B cell (primary cell): Measurements from ENCODE around the gene EPN1. TPM values are rescaled to one million over a fixed set of nuclear protein-coding genes. Genes with fewer than 3 reads are reported as not detected.

Experiments
- ATAC-seq: fragments of 200-7000 bp; cut with Tn5 transposase; one replicate; pipeline ENCODE4 v1.10.0; 2021; ENCODE audit warnings: low read depth, mild to moderate bottlenecking, moderate number of reproducible peaks, moderate library complexity
- CTCF ChIA-PET: fragments of 350-600 bp; sonication (Branson Sonifier 250); formaldehyde crosslinking; loops from one replicate; lab custom pipeline; 2021; ENCODE audit warnings: antibody characterized with exemption, inconsistent platforms; lab: Charles Lee
- POLR2A ChIA-PET: fragments of 350-600 bp; sonication (Branson Sonifier 250); formaldehyde crosslinking; loops from one replicate; lab custom pipeline; 2021; ENCODE audit warnings: antibody characterized with exemption; lab: Charles Lee
- DNase-seq: peaks from one replicate; pipeline ENCODE4 v3.0.0; 2013
- H2AFZ ChIP-seq: 2 replicates; pipeline ENCODE4 v1.6.1; 2012; ENCODE audit warnings: mild to moderate bottlenecking, low read depth, low read length; ENCODE audit not compliant: insufficient read depth, poor library complexity, severe bottlenecking
- H3K27ac ChIP-seq, 2 donors: 1 replicate in 1 of 2; 2 replicates in 1 of 2; pipeline ENCODE4 v1.5.1; 2012 to 2013; ENCODE audit warnings: low read length in 2 of 2, mild to moderate bottlenecking in 2 of 2, moderate library complexity in 1 of 2
- H3K27me3 ChIP-seq, 4 experiments: fragments of 200-600 bp in 1 of 4; sonication (generic) in 1 of 4; replicated peaks in 1 of 4; 1 replicate in 2 of 4; 2 replicates in 2 of 4; pipeline versions ENCODE4 v1.6.1 to v1.7.0; 2013 to 2016; ENCODE audit warnings: low read length in 3 of 4, mild to moderate bottlenecking in 2 of 4, mixed read lengths in 1 of 4, moderate library complexity in 1 of 4; ENCODE audit not compliant: insufficient read depth in 4 of 4, control insufficient read depth in 3 of 4; ENCODE audit errors: control extremely low read depth in 1 of 4
- H3K36me3 ChIP-seq, 2 experiments: replicated peaks in 1 of 2; 1 replicate in 1 of 2; 2 replicates in 1 of 2; pipeline versions ENCODE4 v1.6.1 to v1.7.1; 2013; ENCODE audit warnings: low read length in 1 of 2; ENCODE audit not compliant: insufficient read depth in 2 of 2, control insufficient read depth in 1 of 2; ENCODE audit errors: control extremely low read depth in 1 of 2, extremely low read depth in 1 of 2
- H3K4me1 ChIP-seq, 2 donors: fragments of 200-600 bp in 1 of 2; sonication (generic) in 1 of 2; 1 replicate in 1 of 2; 2 replicates in 1 of 2; pipeline versions ENCODE4 v1.5.1 to v1.6.1; 2013 to 2017; ENCODE audit warnings: low read length in 2 of 2; ENCODE audit not compliant: control insufficient read depth in 2 of 2, insufficient read depth in 2 of 2
- H3K4me2 ChIP-seq: replicated peaks from 2 replicates; pipeline ENCODE3; 2012; ENCODE audit warnings: mild to moderate bottlenecking, low read depth, low read length; ENCODE audit not compliant: poor library complexity, severe bottlenecking
- H3K4me3 ChIP-seq, 5 experiments: fragments of 200-600 bp in 1 of 5; sonication (generic) in 1 of 5; 1 replicate in 3 of 5; 2 replicates in 2 of 5; pipeline versions ENCODE4 v1.5.1 to v1.7.0; 2011 to 2016; ENCODE audit warnings: low read length in 4 of 5, mild to moderate bottlenecking in 4 of 5, low read depth in 2 of 5, control low read depth in 1 of 5, moderate library complexity in 1 of 5; ENCODE audit not compliant: insufficient read depth in 1 of 5; ENCODE audit errors: control extremely low read depth in 1 of 5, extremely low read depth in 1 of 5
- H3K79me2 ChIP-seq: fragments of 200-600 bp; sonication (generic); one replicate; pipeline ENCODE4 v1.6.0; 2016; ENCODE audit warnings: low read length; ENCODE audit not compliant: control insufficient read depth, insufficient read depth
- H3K9ac ChIP-seq: fragments of 200-600 bp; sonication (generic); 2 replicates; pipeline ENCODE4 v1.6.1; 2017; ENCODE audit warnings: mild to moderate bottlenecking, low read length, moderate library complexity
- H3K9me3 ChIP-seq, 3 donors: one replicate each; pipeline versions ENCODE4 v1.6.1 to v1.7.1; 2013; ENCODE audit warnings: low read length in 2 of 3; ENCODE audit not compliant: control insufficient read depth in 2 of 3, insufficient read depth in 1 of 3; ENCODE audit errors: control extremely low read depth in 1 of 3
- H4K20me1 ChIP-seq: 2 replicates; pipeline ENCODE4 v1.6.0; 2012; ENCODE audit warnings: mild to moderate bottlenecking, low read length; ENCODE audit not compliant: insufficient read depth, control insufficient read depth, poor library complexity, severe bottlenecking
- H3K27ac Mint-ChIP-seq: one replicate; pipeline ENCODE4 v1.8.0; 2021; ENCODE audit warnings: mixed read lengths
- H3K27me3 Mint-ChIP-seq: one replicate; pipeline ENCODE4 v1.8.0; 2021; ENCODE audit warnings: mixed read lengths
- H3K4me1 Mint-ChIP-seq: one replicate; pipeline ENCODE4 v1.8.0; 2021; ENCODE audit warnings: mixed read lengths
- H3K4me3 Mint-ChIP-seq: one replicate; pipeline ENCODE4 v1.8.0; 2021; ENCODE audit warnings: mixed read lengths
- H3K9me3 Mint-ChIP-seq: one replicate; pipeline ENCODE4 v1.8.0; 2022; ENCODE audit warnings: mixed read lengths; ENCODE audit not compliant: insufficient read depth
- CTCF ChIP-seq: fragments of 200-600 bp; IDR thresholded peaks from one replicate; pipeline ENCODE4 v1.8.0; 2022; ENCODE audit warnings: antibody characterized with exemption, mild to moderate bottlenecking
- EZH2 ChIP-seq: IDR thresholded peaks from 2 replicates; pipeline ENCODE4 v1.6.1; 2012; ENCODE audit warnings: borderline replicate concordance, low read depth, mild to moderate bottlenecking, moderate library complexity, low read length; ENCODE audit not compliant: insufficient read depth, poor library complexity, severe bottlenecking
- WGBS: methylation state at CpG from one replicate; pipeline ENCODE4 v1.1.5; 2013; ENCODE audit warnings: missing lambda C conversion rate; ENCODE audit not compliant: insufficient coverage; 5-methylcytosine and 5-hydroxymethylcytosine counted together
- intact Hi-C: fragments of 100-400 bp; cut with micrococcal nuclease; formaldehyde crosslinking; loops from one replicate; pipeline ENCODE4 v1.10.0; 2022
- polyA plus RNA-seq: library from polyadenylated mRNA; depleted of rRNA; stranded (reverse); fragments of >200 nt; gene quantifications from 2 replicates; pipeline ENCODE4 v1.2.3, GENCODE V29; 2012
- total RNA-seq, 2 donors: library from RNA; stranded (reverse); fragments of 120-200 nt in 1 of 2; gene quantifications; 1 replicate in 1 of 2; 2 replicates in 1 of 2; pipeline versions ENCODE4 v1.2.3 to v1.2.4, GENCODE V29; 2013 to 2022

EPN1 gene
- total and polyA plus RNA-seq, 2 donors (not counting 1 experiment from before 2014, with no cell fraction given), result 54.4 to 63.9 TPM

DNA sequence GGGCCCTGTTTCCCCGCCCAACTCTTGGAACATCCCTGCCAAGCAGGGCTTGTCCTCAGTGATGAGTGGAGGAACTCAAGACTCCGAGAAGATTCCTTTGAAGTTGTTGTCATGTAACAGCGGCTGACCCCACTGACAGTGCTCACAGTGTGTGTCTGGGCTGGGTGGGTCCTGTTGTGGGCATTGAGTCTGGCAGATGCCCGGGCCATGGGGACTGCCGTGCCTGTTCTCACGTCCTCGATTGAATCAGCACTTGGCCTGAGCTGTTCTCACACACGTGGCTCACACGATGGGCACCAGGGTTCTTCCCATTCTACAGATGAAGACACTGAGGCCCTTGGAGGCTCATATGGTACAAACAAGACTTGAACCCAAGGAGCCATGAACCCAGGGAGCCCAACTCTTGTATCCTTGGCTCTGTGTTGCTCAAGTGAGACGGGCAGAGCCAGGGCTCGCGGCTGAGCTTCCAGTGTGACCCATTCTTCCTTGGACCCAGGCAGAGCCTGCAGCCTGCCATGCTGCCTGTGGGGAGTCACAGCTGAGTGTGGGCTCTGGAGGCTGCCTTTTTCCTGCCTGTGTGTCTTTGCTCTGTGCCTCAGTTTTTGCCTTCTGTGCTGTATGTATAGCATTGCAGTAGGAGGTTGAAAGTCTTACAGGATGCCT lies 8.6 kb upstream of the EPN1 start:
- no peak for DNase-seq
- Histone ChIP-seq H4K20me1 (peaks cover 97% of the 10 kb centered on the region), H3K36me3 (peaks cover 0 to 88% of the 10 kb centered on the region in 2 experiments), H3K79me2 (peaks cover 98% of the 10 kb centered on the region), H3K9me3 (no peaks in the 10 kb centered on the region), H3K4me3 (no peak overlapping the region), H3K9ac (no peak overlapping the region), H3K4me1 (peaks cover 0 to 7% of the 10 kb centered on the region in 2 donors), H3K4me2 (no peak overlapping the region), H3K27ac (no peak overlapping the region), H2AFZ (no peak overlapping the region), H3K27me3 (no peaks in the 10 kb centered on the region)
- no peaks in the 10 kb centered on the region for H3K27me3 Mint-ChIP-seq
- ChIA-PET CTCF (no interaction called here), POLR2A (interaction anchor here (0.9 kb wide), 1 partner anchor 12 kb away, joined by 3 read pairs; no protein-coding TSS in a partner anchor)
- TF ChIP-seq CTCF (no peak), EZH2 (no peak)
- no peak for ATAC-seq
- 96% methylated on average over 12 of the region's 12 CpGs for WGBS
- intact Hi-C loops, result no loop called here
- H3K27ac Mint-ChIP-seq, result no peak overlapping the region
- peaks cover 27% of the 10 kb centered on the region for H3K4me1 Mint-ChIP-seq
- no peaks in the 10 kb centered on the region for H3K9me3 Mint-ChIP-seq
- no peak overlapping the region for H3K4me3 Mint-ChIP-seq

GRCh38 chr19:55667006-55667381 lies 8.0 kb upstream of the EPN1 start:
- TF ChIP-seq CTCF (no peak), EZH2 (no peak)
- ATAC-seq, result no peak

More at GRCh38 chr19:55667006-55667381, 8.0 kb upstream of the EPN1 start:
- Histone ChIP-seq H3K4me1 (peaks cover 0 to 7% of the 10 kb centered on the region in 2 donors), H2AFZ (no peak overlapping the region), H3K27me3 (no peaks in the 10 kb centered on the region), H3K9me3 (no peaks in the 10 kb centered on the region), H3K9ac (no peak overlapping the region), H3K27ac (no peak overlapping the region), H3K79me2 (peaks cover 94% of the 10 kb centered on the region), H3K4me2 (no peak overlapping the region), H3K36me3 (peaks cover 0 to 85% of the 10 kb centered on the region in 2 experiments), H4K20me1 (peaks cover 94% of the 10 kb centered on the region), H3K4me3 (no peak overlapping the region)
- ChIA-PET POLR2A (no interaction called here), CTCF (no interaction called here)
- no peak for DNase-seq
- Mint-ChIP-seq H3K27ac (no peak overlapping the region), H3K9me3 (no peaks in the 10 kb centered on the region), H3K4me1 (peaks cover 24% of the 10 kb centered on the region), H3K4me3 (no peak overlapping the region), H3K27me3 (no peaks in the 10 kb centered on the region)
- WGBS, result 94% methylated on average over 3 of the region's 4 CpGs
- intact Hi-C loops, result no loop called here
